Jurkat, Clone E6-1 (cell line): ENCODE data around the gene LRRC8E.
A peak's percentile ranks its signal among the peaks of the same experiment; 100 is the strongest.
"Not testable (repeated sequence)": the region's sequence is repeated elsewhere in the genome, so short reads cannot be mapped to it uniquely, and the experiment has no call there.

Source experiments
- DNase-seq: peaks from one replicate; pipeline ENCODE4 v3.0.0-alpha.2; 2011; ENCODE audit warnings: low read depth, low spot score
- H3K4me3 ChIP-seq: 2 replicates; pipeline ENCODE4 v1.5.1; 2011; ENCODE audit warnings: mild to moderate bottlenecking, low read length, control low read depth, moderate library complexity

The LRRC8E gene

GRCh38 chr19:7924651-7925170 lies 36.4 kb downstream of the LRRC8E start:
- H3K4me3 ChIP-seq, result no peak overlapping the region
- no peak for DNase-seq

GRCh38 chr19:7925171-7925851 lies 37.0 kb downstream of the LRRC8E start:
- peak; percentile 69 for DNase-seq
- peak overlapping the region; percentile 33 for H3K4me3 ChIP-seq

GRCh38 chr19:7926021-7926726 lies 37.9 kb downstream of the LRRC8E start, which contains the start of gene CTXN1:
CTXN1 (minus strand) TSS chr19:7926135; CDS start chr19:7925538, 597 bp downstream.
- peak within 1 kb of the TSS; percentile 33 for H3K4me3 ChIP-seq
- no peak for DNase-seq

GRCh38 chr19:7926727-7927604 lies 38.7 kb downstream of the LRRC8E start:
- H3K4me3 ChIP-seq, result no peak overlapping the region

GRCh38 chr19:7927605-7928333 lies 39.5 kb downstream of the LRRC8E start:
- no peak for DNase-seq
- H3K4me3 ChIP-seq, result no peak overlapping the region

More at GRCh38 chr19:7926727-7927604, 38.7 kb downstream of the LRRC8E start:
- no peak for DNase-seq

GRCh38 chr19:7928334-7928706 lies 40.0 kb downstream of the LRRC8E start:
- no peak for DNase-seq
- H3K4me3 ChIP-seq, result no peak overlapping the region

GRCh38 chr19:7928741-7929701 lies 40.7 kb downstream of the LRRC8E start:
- H3K4me3 ChIP-seq, result no peak overlapping the region

GRCh38 chr19:7930030-7930429 lies 41.7 kb downstream of the LRRC8E start:
- DNase-seq, H3K4me3 ChIP-seq: not testable (repeated sequence)

More at GRCh38 chr19:7928741-7929701, 40.7 kb downstream of the LRRC8E start:
- DNase-seq, result peak; percentile 72

GRCh38 chr19:7930765-7931164 lies 42.5 kb downstream of the LRRC8E start:
- DNase-seq, result no peak
- H3K4me3 ChIP-seq, result no peak overlapping the region

GRCh38 chr19:7931221-7932061 lies 43.1 kb downstream of the LRRC8E start:
- DNase-seq, result no peak
- no peak overlapping the region for H3K4me3 ChIP-seq

GRCh38 chr19:7932276-7932929 lies 44.1 kb downstream of the LRRC8E start:
- H3K4me3 ChIP-seq, result no peak overlapping the region
- DNase-seq, result no peak

- DNase-seq, result no peak
- H3K4me3 ChIP-seq, result no peak overlapping the region
Observed at GRCh38 chr19:7932930-7933300, 44.6 kb downstream of the LRRC8E start.

GRCh38 chr19:7933411-7933810 lies 45.1 kb downstream of the LRRC8E start:
- DNase-seq, result no peak

GRCh38 chr19:7933828-7934725 lies 45.8 kb downstream of the LRRC8E start:
- no peak overlapping the region for H3K4me3 ChIP-seq
- DNase-seq, result no peak

More at GRCh38 chr19:7933411-7933810, 45.1 kb downstream of the LRRC8E start:
- no peak overlapping the region for H3K4me3 ChIP-seq

GRCh38 chr19:7934766-7935165 lies 46.5 kb downstream of the LRRC8E start:
- no peak overlapping the region for H3K4me3 ChIP-seq
- DNase-seq, result no peak
